ENCODE measurements around the gene ATF4.
A peak's percentile ranks its signal among the peaks of the same experiment; 100 is the strongest.

The ATF4 gene

GRCh38 chr22:39528681-39529486, 8.5 kb downstream of the ATF4 start:
- peak; percentile 96 for DNase-seq

DNA sequence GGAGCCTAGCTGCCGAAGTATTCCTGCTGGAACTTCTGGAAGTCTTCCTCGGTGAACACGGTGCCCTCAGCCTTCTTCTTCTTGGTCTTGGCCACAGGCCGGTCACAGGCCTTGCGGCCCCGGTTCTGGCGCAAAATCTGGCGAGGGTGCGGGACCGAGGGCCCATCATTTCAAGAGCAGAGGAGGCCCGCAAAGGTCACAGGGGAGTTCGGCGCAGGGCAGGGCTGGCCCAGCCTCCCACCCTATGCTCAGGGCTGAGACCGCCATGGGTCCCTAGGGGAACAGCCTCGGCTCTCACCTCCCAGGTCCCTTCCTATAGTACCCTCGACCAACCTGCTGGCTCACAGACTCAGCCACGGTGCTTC, 9.1 kb downstream of the ATF4 start:
- DNase-seq, result no peak

GRCh38 chr22:39530116-39530515, 9.8 kb downstream of the ATF4 start:
- DNase-seq, result no peak

DNA sequence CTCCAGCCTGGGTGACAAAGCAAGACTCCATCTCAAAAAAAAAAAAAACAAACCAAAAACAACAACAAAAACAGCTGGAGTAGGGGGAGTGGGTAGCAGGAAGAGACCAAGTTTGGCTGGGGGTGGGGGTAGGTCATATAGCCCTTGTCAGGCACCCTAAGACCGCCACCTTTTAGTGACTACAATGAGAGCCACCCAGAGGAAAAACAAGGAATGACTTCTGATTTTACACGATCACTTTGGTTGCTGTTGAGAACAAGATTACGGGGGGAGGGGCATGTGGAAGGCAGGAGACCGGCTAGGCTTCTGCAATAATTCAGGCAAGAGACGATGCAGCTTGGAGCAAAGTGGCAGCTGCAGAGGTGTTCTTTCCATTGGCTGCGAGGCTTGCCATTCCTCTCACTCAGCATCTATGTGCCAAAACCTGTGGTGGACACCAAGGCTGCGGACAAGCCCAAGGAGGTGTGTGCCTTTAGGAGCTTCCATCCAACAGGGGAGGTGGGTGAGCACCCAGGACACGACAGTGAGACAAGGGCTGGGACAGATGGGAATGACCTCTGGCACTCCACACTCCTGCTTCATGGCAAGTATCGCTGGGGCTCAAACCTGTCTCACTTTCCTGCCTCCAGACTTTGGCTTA, 10.4 kb downstream of the ATF4 start:
- peak; percentile 92 for DNase-seq

- peak; percentile 100 for DNase-seq
Measured at GRCh38 chr22:39532215-39533073, 12.1 kb downstream of the ATF4 start, which contains the start of gene RPS19BP1. TSS of gene RPS19BP1 (minus strand) at chr22:39532748. CDS start at chr22:39532738, 10 bp downstream.

- no peak for DNase-seq
Measured at GRCh38 chr22:39534092-39534506, 13.7 kb downstream of the ATF4 start.

DNA sequence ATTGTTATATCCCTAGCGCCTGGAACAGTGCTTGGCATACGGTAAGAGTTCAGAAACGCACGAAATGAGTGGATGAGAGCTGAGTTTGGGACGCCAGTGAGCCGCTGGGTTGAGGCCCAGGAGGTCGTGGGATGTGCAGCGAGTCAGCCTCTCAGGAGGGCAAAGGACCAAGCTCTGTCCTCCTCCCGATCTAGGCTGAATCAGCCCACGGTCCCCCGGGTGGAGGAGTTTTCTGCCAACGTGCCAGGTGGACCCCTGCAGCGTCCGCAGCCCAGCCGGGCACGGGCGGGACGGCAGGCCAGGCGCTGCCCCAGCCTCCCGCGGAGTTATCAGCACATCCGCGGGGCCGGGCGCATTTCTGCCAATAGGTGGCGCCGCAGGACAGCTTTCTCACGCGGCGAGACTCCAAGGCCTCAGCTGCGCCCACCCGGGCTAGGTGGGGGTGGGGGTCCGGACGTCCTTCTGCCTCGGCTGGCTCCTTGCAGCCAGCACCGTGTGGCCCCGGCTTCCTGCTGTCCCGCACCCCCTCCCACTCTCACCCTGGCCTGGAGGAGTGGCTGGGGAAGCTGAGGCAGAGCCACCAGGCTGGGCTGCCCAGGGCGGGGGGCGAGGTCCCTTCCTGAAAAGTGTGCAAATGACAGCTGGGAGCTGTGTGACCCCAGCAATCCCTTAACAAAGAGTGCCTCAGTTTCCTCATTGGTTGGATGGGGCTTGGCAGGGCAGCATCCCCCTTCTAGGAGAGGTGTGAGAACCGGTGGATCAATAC, 14.4 kb downstream of the ATF4 start:
- DNase-seq, result peak; percentile 86

- DNase-seq, result no peak
Measured at GRCh38 chr22:39535357-39535725, 15.0 kb downstream of the ATF4 start.

- DNase-seq, result no peak
Measured at GRCh38 chr22:39535831-39536449, 15.6 kb downstream of the ATF4 start.

DNA sequence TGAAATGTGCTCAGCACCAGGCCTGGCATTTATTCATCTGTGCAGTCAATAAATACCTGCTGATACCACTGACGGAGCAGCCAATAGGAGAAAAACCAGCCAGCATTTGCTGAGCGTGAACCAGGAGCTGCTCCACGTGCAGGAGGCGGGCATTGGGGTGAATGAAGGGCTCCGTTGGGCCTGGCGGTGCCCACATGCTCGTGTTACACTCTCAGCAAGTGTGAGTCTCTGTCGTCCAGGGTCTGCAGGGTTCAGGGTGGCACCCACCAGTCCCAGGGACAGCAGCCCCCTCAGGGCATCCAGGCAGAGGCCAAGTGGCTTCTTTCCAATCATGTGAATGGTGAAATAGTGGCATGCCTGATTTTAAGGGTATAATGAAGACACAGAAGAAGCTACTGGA, 16.3 kb downstream of the ATF4 start:
- DNase-seq, result no peak

- no peak for DNase-seq
Measured at GRCh38 chr22:39537975-39538374, 17.6 kb downstream of the ATF4 start.

DNA sequence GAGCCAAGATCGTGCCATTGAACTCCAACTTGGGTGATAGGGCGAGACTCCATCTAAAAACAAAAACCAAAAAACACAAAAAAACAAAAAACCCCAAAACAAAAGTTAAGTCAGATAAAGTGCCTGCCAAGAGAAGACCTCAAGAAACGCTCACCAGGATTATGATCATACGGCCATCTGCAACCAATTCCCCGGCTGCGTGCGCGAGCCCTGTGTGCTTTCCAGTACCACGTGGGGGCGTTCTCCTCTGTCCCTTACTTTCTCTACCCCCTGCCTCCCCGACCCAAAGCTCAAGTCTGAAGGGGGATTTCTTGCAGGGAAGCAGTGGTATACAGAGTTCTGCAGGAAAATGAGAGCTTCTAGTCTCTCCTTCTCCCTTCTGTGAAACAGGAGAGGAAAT, 22.7 kb downstream of the ATF4 start:
- peak; percentile 78 for DNase-seq

DNA sequence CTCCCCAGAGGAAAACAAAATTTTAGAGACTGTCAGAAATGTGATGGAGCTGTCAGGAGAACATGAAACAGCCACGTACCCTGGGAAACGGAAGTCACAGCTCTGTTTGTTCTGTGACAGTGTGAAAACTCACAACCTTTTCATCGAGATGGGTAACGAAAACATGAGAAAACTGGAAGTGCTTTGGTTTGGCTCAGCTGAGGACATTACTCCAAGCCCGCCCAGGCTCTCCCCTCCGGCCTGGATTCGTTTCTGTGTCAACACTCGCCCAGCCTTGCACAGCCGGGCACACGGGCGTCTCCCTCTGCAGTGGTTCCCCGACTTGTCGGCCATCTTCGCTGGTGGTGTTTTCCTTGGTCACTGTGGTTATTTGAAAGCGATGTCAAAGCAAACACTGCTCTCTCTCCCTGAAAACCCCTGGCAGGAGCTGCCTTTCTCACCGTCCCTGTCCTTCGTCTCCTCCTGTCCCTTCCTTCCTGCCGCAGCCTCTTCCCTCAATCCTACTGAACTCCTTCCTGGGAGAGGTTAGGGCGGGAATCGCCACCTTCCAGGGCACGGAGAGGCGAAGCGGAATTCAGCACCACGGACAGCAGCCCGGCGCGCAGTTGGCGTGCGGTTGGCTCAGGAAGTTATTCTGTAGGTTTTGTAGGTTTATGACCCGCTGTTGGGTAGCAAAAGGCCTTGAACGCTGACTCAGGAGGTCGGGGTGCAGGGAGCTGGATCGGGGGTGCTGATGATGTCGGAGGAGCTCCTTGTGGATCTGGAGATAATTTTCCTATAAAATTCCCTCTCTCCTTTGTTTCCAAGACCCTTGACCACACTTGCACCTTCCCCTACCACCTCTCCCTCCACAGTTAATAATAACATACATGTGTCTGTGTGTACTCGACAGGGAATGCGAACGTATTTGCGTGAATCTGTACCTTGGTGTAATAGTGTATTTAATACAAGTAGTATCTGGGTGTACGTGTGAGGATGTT, 25.3 kb downstream of the ATF4 start:
- peak; percentile 83 for DNase-seq

- no peak for DNase-seq
Measured at GRCh38 chr22:39546889-39547586, 26.7 kb downstream of the ATF4 start.

GRCh38 chr22:39547587-39547947, 27.2 kb downstream of the ATF4 start:
- DNase-seq, result no peak

GRCh38 chr22:39553429-39553828, 33.1 kb downstream of the ATF4 start:
- no peak for DNase-seq

DNA sequence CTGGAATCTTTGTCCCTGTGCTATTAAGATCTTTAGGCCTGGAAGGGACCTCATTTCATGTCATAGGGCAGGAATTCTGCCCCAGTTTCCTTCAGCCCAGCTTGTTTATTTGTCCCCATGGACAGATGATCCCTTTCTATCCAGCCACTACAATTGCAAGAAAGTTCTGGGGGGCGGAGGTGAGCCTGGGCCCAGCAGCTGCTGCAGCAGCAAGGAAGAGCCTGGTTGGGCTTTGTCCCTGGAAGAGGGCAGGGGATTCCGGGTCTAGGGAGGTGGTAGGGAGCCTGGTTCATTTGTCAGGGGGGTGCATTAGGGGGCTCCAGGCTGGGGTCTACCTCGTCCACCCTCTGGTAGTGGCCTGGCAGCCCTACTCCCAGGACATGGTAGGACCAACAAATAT, 33.8 kb downstream of the ATF4 start:
- DNase-seq, result no peak

DNA sequence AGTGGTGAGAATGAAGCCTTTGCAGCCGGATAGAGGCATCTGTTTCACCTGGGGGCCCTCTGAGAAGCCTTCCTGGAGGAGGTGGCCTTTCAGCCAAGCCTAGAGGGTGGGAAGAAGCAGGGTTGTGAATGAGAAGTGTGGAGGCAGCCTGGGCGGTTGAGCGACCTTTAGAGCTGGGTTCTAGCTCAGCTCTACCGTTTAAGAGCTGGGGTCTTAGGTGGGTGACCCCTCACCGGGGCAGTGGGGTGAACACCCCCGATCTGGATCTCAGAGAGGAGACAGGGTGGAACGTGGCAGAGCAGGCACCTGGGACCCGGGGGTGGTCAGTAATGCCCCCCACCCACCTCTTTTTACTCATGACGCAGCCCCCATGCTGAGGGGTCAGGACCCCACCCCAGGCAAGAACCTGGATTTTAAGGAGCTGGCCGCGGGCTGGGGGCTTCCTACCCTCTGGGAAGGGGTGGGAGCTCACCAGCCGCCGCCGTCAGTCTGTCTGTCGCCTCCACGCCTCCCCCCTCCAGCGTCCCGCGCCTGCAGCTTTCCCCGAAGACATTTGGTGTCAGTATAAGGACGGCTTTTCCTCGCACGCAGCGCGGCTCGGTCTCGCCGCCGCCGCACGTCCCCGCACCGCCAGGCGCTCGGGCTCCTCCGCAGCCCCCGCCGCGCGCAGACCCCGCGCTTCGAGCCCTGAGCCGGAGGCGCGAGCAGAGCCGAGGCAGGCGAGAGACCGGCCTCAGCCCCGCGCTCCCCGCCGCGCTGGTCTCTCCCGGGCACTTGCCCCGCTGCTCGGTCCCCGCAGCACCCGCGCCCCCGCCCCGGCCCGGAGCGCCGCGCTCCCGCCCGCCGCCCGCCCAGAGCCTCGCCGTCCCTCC, 36.8 kb downstream of the ATF4 start:
- DNase-seq, result peak; percentile 67

DNA sequence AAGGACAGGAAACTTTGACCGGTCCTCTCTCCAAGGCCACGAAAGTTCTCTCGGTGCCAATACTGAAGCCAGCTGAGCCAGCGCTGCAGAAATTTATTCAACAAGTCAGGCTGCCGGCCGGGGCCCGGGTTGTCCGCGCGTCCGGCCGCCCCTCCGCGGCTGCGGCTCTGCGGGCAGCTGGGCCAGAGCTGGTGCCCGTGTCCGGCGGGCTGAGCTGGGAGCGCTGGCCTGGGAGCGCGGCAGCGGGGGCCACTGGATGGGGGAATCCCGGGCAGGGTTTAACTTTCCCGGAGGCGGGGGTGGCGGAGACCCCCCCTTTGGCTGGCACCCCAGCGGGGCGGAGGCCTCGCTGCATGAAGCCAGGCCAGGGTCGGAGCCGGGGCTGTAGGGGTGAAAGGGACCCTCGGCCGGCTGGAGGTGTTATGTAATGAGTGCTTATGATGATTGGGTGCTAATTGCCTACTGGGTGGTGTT, 37.9 kb downstream of the ATF4 start:
- DNase-seq, result no peak
